OCI-LY7 (cell line): ENCODE data around the gene ABCD1. TPM values are rescaled to one million over a fixed set of nuclear protein-coding genes. Genes with fewer than 3 reads are reported as not detected.

Experiments
- BruUV-seq: library from RNA; stranded (reverse); fragments of 400-500 nt; replicated peaks from 2 replicates; lab custom pipeline; 2021; lab: Mats Ljungman, UMichigan
- CTCF ChIA-PET: fragments of 300-600 bp; sonication (Branson Sonifier 250); formaldehyde crosslinking; loops from one replicate; lab custom pipeline; 2022; ENCODE audit warnings: antibody characterized with exemption; ENCODE audit not compliant: unreplicated experiment; lab: Charles Lee
- POLR2A ChIA-PET: fragments of 300-600 bp; sonication (Branson Sonifier 250); formaldehyde crosslinking; loops from one replicate; lab custom pipeline; 2022; ENCODE audit warnings: antibody characterized with exemption; lab: Charles Lee
- DNase-seq: peaks from one replicate; pipeline ENCODE4 v3.0.0-alpha.2; 2015; ENCODE audit warnings: low spot score
- H2AFZ ChIP-seq: fragments of 200-600 bp; sonication (generic), shearing (Covaris generic); 2 replicates; pipeline ENCODE4 v1.6.1; 2014; ENCODE audit warnings: mild to moderate bottlenecking, antibody characterized with exemption, low read length, moderate library complexity
- H3K27ac ChIP-seq: fragments of 200-600 bp; sonication (generic); 2 replicates; pipeline ENCODE4 v1.5.1; 2014; ENCODE audit warnings: mixed run types, low read depth, mild to moderate bottlenecking, moderate library complexity, low read length, inconsistent platforms; ENCODE audit not compliant: poor library complexity, severe bottlenecking
- H3K36me3 ChIP-seq: fragments of 200-600 bp; sonication (generic); 2 replicates; pipeline ENCODE4 v1.6.1; 2014; ENCODE audit warnings: mild to moderate bottlenecking, antibody characterized with exemption, low read length, moderate library complexity, mixed read lengths; ENCODE audit not compliant: insufficient read depth
- H3K4me1 ChIP-seq: fragments of 200-600 bp; sonication (generic); 2 replicates; pipeline ENCODE4 v1.5.1; 2014; ENCODE audit warnings: mild to moderate bottlenecking, low read length; ENCODE audit not compliant: insufficient read depth, poor library complexity, severe bottlenecking
- H3K4me2 ChIP-seq: fragments of 200-600 bp; sonication (generic); 2 replicates; pipeline ENCODE4 v1.6.1; 2014; ENCODE audit warnings: mild to moderate bottlenecking, low read length
- H3K4me3 ChIP-seq: fragments of 200-600 bp; sonication (generic); 2 replicates; pipeline ENCODE4 v1.5.1; 2014; ENCODE audit warnings: mild to moderate bottlenecking, low read depth, low read length; ENCODE audit not compliant: poor library complexity, severe bottlenecking
- H3K79me2 ChIP-seq: fragments of 200-600 bp; sonication (generic); 2 replicates; pipeline ENCODE4 v1.6.1; 2016; ENCODE audit warnings: low read depth, mild to moderate bottlenecking, low read length, moderate library complexity, mixed read lengths; ENCODE audit not compliant: insufficient read depth
- H3K9me2 ChIP-seq: fragments of 200-600 bp; sonication (generic); 2 replicates; pipeline ENCODE4 v1.6.1; 2016; ENCODE audit warnings: mild to moderate bottlenecking, low read length, mixed read lengths; ENCODE audit not compliant: insufficient read depth
- H3K9me3 ChIP-seq: fragments of 200-600 bp; sonication (generic); 2 replicates; pipeline ENCODE4 v1.6.1; 2014; ENCODE audit warnings: mild to moderate bottlenecking, mixed run types, low read length, mixed read lengths
- H4K20me1 ChIP-seq: fragments of 200-600 bp; sonication (generic); 2 replicates; pipeline ENCODE4 v1.6.1; 2014; ENCODE audit warnings: mild to moderate bottlenecking, antibody characterized with exemption, low read length, moderate library complexity, mixed read lengths; ENCODE audit not compliant: insufficient read depth
- EZH2phosphoT487 ChIP-seq: fragments of 200-600 bp; sonication (generic); IDR thresholded peaks from 2 replicates; pipeline ENCODE4 v1.6.1; 2018; ENCODE audit warnings: low read depth, borderline replicate concordance, mild to moderate bottlenecking, mixed run types, antibody characterized with exemption, low read length, moderate library complexity, mixed read lengths
- intact Hi-C: fragments of 100-400 bp; cut with micrococcal nuclease; formaldehyde crosslinking; loops from one replicate; pipeline ENCODE4 v1.10.0; 2022; ENCODE audit not compliant: unreplicated experiment
- total RNA-seq, 2 experiments: library from RNA; depleted of rRNA in 1 of 2; stranded (reverse); fragments of >200 nt in 1 of 2; shearing (Covaris generic) in 1 of 2; gene quantifications; 2 replicates each; pipeline ENCODE4 v1.2.3, GENCODE V29; 2014 to 2022
- TF ChIP-seq, protein P1 (sequence below): fragments of 200-600 bp; sonication (generic); conservative IDR thresholded peaks from 2 replicates; pipeline ENCODE4 v1.5.1; 2014; ENCODE audit warnings: mild to moderate bottlenecking, antibody characterized with exemption, low read length, moderate library complexity, mixed read lengths

ABCD1 gene
- total RNA-seq, 2 experiments from 2014 or later = 6.9 to 8.8 TPM

DNA sequence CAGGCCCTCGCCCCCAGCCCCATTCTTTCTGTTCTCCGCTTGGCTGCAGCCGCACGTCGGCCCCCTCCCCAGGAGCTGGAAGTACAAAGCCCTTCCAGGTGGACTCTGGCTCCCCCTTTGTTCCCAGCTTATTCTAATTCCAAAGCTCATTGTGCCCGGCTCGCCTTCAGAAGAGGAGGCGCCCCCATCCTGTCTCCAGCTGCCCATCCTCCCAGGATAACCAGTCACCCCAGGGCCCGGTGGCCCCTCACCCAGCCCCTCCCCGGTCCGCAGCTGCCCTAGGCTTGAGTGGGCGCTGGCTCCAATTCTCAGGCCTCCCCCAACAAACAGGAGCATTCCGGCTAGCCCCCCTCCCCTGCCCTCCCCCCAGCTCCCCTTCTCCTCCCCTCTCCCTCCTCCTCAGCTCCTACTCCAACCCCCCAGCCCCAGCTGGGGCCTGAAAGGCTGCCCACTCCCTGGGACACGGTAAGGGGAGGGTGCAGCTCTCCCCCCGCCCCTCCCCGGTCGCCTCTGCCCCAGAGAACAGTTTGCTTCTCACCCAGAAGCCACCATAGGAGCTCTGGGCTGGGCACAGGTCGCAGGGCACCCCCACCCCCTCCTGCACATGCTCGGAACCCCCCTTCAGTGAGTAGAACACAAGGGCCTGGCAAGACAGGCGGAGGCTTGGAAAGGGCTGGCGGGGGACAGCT lies 40.0 kb upstream of the ABCD1 start:
- no peak for DNase-seq
- POLR2A ChIA-PET = no interaction called here
- Histone ChIP-seq H2AFZ (no peak overlapping the region), H3K9me3 (no peaks in the 10 kb centered on the region), H3K4me3 (no peak overlapping the region), H3K36me3 (no peaks in the 10 kb centered on the region), H3K27ac (no peak overlapping the region), H4K20me1 (no peaks in the 10 kb centered on the region), H3K4me1 (no peaks in the 10 kb centered on the region), H3K4me2 (no peak overlapping the region), H3K9me2 (no peaks in the 10 kb centered on the region), H3K79me2 (no peaks in the 10 kb centered on the region)
- intact Hi-C loops = loop anchor here (10.0 kb wide), 1 partner anchor 80 kb away; the partner anchor contains the start of gene PLXNB3
- TF ChIP-seq, protein P1, sequence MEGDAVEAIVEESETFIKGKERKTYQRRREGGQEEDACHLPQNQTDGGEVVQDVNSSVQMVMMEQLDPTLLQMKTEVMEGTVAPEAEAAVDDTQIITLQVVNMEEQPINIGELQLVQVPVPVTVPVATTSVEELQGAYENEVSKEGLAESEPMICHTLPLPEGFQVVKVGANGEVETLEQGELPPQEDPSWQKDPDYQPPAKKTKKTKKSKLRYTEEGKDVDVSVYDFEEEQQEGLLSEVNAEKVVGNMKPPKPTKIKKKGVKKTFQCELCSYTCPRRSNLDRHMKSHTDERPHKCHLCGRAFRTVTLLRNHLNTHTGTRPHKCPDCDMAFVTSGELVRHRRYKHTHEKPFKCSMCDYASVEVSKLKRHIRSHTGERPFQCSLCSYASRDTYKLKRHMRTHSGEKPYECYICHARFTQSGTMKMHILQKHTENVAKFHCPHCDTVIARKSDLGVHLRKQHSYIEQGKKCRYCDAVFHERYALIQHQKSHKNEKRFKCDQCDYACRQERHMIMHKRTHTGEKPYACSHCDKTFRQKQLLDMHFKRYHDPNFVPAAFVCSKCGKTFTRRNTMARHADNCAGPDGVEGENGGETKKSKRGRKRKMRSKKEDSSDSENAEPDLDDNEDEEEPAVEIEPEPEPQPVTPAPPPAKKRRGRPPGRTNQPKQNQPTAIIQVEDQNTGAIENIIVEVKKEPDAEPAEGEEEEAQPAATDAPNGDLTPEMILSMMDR = no peak
- no peak for TF ChIP-seq EZH2phosphoT487
- no TSS peak for BruUV-seq
- CTCF ChIA-PET = no interaction called here

DNA sequence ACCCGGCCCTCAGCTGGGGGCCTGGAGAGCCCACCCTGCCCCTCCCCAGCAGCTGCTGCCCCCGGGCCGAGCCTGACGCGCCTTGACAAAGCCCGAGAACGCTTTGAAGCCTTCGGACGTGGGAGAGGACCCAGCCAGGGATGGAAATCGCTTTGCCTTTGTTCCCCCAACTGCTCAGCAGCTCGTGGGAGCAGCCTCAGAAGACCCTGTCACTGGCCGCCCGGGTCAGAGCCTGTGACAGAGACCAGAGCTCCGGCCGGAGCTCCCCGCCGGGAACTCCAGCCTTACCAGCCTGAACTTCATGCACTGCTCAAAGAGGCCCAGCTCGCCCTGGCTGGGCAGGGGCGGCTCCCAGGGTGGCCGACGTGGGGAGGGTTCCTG lies 39.5 kb upstream of the ABCD1 start:
- intact Hi-C loops = loop anchor here (10.0 kb wide), 1 partner anchor 80 kb away; the partner anchor contains the start of gene PLXNB3
- no peak overlapping the region for H2AFZ ChIP-seq
- BruUV-seq = no TSS peak
- no peaks in the 10 kb centered on the region for H3K36me3 ChIP-seq
- H3K9me2 ChIP-seq = no peaks in the 10 kb centered on the region
- H4K20me1 ChIP-seq = no peaks in the 10 kb centered on the region
- H3K9me3 ChIP-seq = no peaks in the 10 kb centered on the region
- DNase-seq = no peak
- H3K4me3 ChIP-seq = no peak overlapping the region
- H3K4me1 ChIP-seq = no peaks in the 10 kb centered on the region
- no peaks in the 10 kb centered on the region for H3K79me2 ChIP-seq
- TF ChIP-seq, protein P1 = no peak
- no peak for TF ChIP-seq EZH2phosphoT487
- H3K27ac ChIP-seq = no peak overlapping the region
- no peak overlapping the region for H3K4me2 ChIP-seq
- CTCF ChIA-PET = no interaction called here
- POLR2A ChIA-PET = no interaction called here
